IMR-90 (cell line): Measurements from ENCODE around the gene ASPRV1. TPM values are rescaled to one million over a fixed set of nuclear protein-coding genes. Genes with fewer than 3 reads are reported as not detected.

ENCODE experiments used
- ATAC-seq: fragments of 200-7000 bp; cut with Tn5 transposase; 2 replicates; pipeline ENCODE4 v1.9.1; 2020; ENCODE audit warnings: low read depth, mild to moderate bottlenecking, moderate library complexity
- BruUV-seq: library from RNA; stranded (reverse); fragments of 400-500 nt; replicated peaks from 2 replicates; lab custom pipeline; 2021; lab: Mats Ljungman, UMichigan
- CTCF ChIA-PET: fragments of 300-600 bp; formaldehyde crosslinking; extraction: SDS; loops from one replicate; lab custom pipeline; 2021; ENCODE audit warnings: antibody characterized with exemption; lab: Yijun Ruan, JAX
- POLR2A ChIA-PET: fragments of 300-600 bp; sonication (Branson Sonifier 250); formaldehyde crosslinking; loops from one replicate; lab custom pipeline; 2022; ENCODE audit warnings: antibody characterized with exemption; ENCODE audit not compliant: unreplicated experiment; lab: Charles Lee
- DNase-seq: peaks from one replicate; pipeline ENCODE4 v3.0.0; 2013
- H2AFZ ChIP-seq: replicated peaks from 2 replicates; pipeline ENCODE3; 2013; ENCODE audit warnings: low read length, mild to moderate bottlenecking; ENCODE audit not compliant: poor library complexity
- H2AK5ac ChIP-seq: 2 replicates; pipeline ENCODE4 v1.6.1; 2013; ENCODE audit warnings: low read depth, low read length, inconsistent platforms
- H2AK9ac ChIP-seq: replicated peaks from 2 replicates; pipeline ENCODE3; 2013; ENCODE audit warnings: mild to moderate bottlenecking, low read depth, low read length, moderate library complexity; ENCODE audit not compliant: poor library complexity
- H2BK120ac ChIP-seq: 2 replicates; pipeline ENCODE4 v1.6.1; 2013; ENCODE audit warnings: low read depth, low read length, inconsistent platforms
- H2BK15ac ChIP-seq: 3 replicates; pipeline ENCODE4 v1.6.1; 2013; ENCODE audit warnings: low read depth, low read length, inconsistent platforms
- H2BK20ac ChIP-seq: 2 replicates; pipeline ENCODE4 v1.6.1; 2013; ENCODE audit warnings: low read depth, mild to moderate bottlenecking, inconsistent platforms, low read length, moderate library complexity
- H2BK5ac ChIP-seq: 2 replicates; pipeline ENCODE4 v1.6.1; 2013; ENCODE audit warnings: mild to moderate bottlenecking, low read depth, low read length, inconsistent platforms; ENCODE audit not compliant: poor library complexity, severe bottlenecking
- H3K14ac ChIP-seq: replicated peaks from 2 replicates; pipeline ENCODE4 v1.6.1; 2013; ENCODE audit warnings: low read depth, low read length, inconsistent platforms
- H3K18ac ChIP-seq: 2 replicates; pipeline ENCODE4 v1.6.1; 2013; ENCODE audit warnings: low read depth, low read length, control low read depth
- H3K23ac ChIP-seq: 2 replicates; pipeline ENCODE4 v1.6.1; 2013; ENCODE audit warnings: low read depth, low read length, inconsistent platforms
- H3K27ac ChIP-seq: 2 replicates; pipeline ENCODE4 v1.5.1; 2013; ENCODE audit warnings: mild to moderate bottlenecking, control low read depth, low read length; ENCODE audit not compliant: insufficient read depth
- H3K27me3 ChIP-seq: 2 replicates; pipeline ENCODE4 v1.6.1; 2013; ENCODE audit warnings: low read length; ENCODE audit not compliant: control insufficient read depth, insufficient read depth
- H3K36me3 ChIP-seq: 2 replicates; pipeline ENCODE4 v1.6.1; 2013; ENCODE audit warnings: low read length, mixed read lengths; ENCODE audit not compliant: control insufficient read depth, insufficient read depth
- H3K4ac ChIP-seq: 2 replicates; pipeline ENCODE4 v1.6.1; 2013; ENCODE audit warnings: low read depth, low read length, inconsistent platforms
- H3K4me1 ChIP-seq: 2 replicates; pipeline ENCODE4 v1.6.1; 2013; ENCODE audit warnings: low read length, mixed read lengths; ENCODE audit not compliant: control insufficient read depth, insufficient read depth
- H3K4me2 ChIP-seq: 2 replicates; pipeline ENCODE4 v1.6.1; 2013; ENCODE audit warnings: low read depth, mild to moderate bottlenecking, control low read depth, low read length, moderate library complexity
- H3K4me3 ChIP-seq: 2 replicates; pipeline ENCODE4 v1.5.1; 2013; ENCODE audit warnings: low read depth, mild to moderate bottlenecking, control low read depth, low read length, moderate library complexity; ENCODE audit not compliant: insufficient read depth
- H3K56ac ChIP-seq: 2 replicates; pipeline ENCODE4 v1.6.1; 2013; ENCODE audit warnings: low read length, inconsistent platforms; ENCODE audit not compliant: insufficient read depth; ENCODE audit errors: extremely low read depth
- H3K79me1 ChIP-seq, 2 experiments: 2 replicates each; pipeline ENCODE4 v1.6.1; 2013; ENCODE audit warnings: low read length in 2 of 2, inconsistent platforms in 1 of 2, low read depth in 1 of 2
- H3K9ac ChIP-seq: 2 replicates; pipeline ENCODE4 v1.6.1; 2013; ENCODE audit warnings: low read depth, low read length, control low read depth
- H3K9me1 ChIP-seq: 2 replicates; pipeline ENCODE4 v1.6.1; 2013; ENCODE audit warnings: low read length, inconsistent platforms; ENCODE audit not compliant: insufficient read depth
- H3K9me3 ChIP-seq: 2 replicates; pipeline ENCODE4 v1.6.1; 2013; ENCODE audit warnings: low read length; ENCODE audit not compliant: control insufficient read depth, insufficient read depth
- H4K20me1 ChIP-seq: 2 replicates; pipeline ENCODE4 v1.6.1; 2013; ENCODE audit warnings: low read length, inconsistent platforms; ENCODE audit not compliant: insufficient read depth
- H4K5ac ChIP-seq: 2 replicates; pipeline ENCODE4 v1.6.1; 2013; ENCODE audit warnings: mild to moderate bottlenecking, low read depth, low read length, control low read depth
- H4K8ac ChIP-seq, 2 experiments: 2 replicates each; pipeline ENCODE4 v1.6.1; 2013; ENCODE audit warnings: low read depth in 2 of 2, low read length in 2 of 2, control low read depth in 1 of 2, inconsistent platforms in 1 of 2
- H4K91ac ChIP-seq: 2 replicates; pipeline ENCODE4 v1.6.1; 2013; ENCODE audit warnings: low read depth, low read length, inconsistent platforms; ENCODE audit not compliant: insufficient read depth
- MAZ ChIP-seq: IDR thresholded peaks from 2 replicates; pipeline ENCODE4 v1.6.1; 2012; ENCODE audit warnings: low read depth, mild to moderate bottlenecking, low read length, improper control_type of control experiment, moderate library complexity, borderline replicate concordance
- MXI1 ChIP-seq: IDR thresholded peaks from 2 replicates; pipeline ENCODE4 v1.6.1; 2012; ENCODE audit warnings: low read depth, mild to moderate bottlenecking, low read length, moderate library complexity, borderline replicate concordance
- POLR2A ChIP-seq: IDR thresholded peaks from 2 replicates; pipeline ENCODE4 v1.6.1; 2012; ENCODE audit warnings: mild to moderate bottlenecking, low read depth, low read length
- RAD21 ChIP-seq: IDR thresholded peaks from 2 replicates; pipeline ENCODE4 v1.6.1; 2012; ENCODE audit warnings: low read length, improper control_type of control experiment
- RFX5 ChIP-seq: IDR thresholded peaks from 2 replicates; pipeline ENCODE4 v1.8.0; 2012; ENCODE audit warnings: low read depth, mild to moderate bottlenecking, low read length, moderate library complexity
- WGBS, 2 experiments: methylation state at CpG; one replicate each; pipeline versions ENCODE4 v1.1.5 to v1.1.7; 2013; ENCODE audit warnings: missing lambda C conversion rate in 2 of 2; ENCODE audit not compliant: insufficient read length in 1 of 2; ENCODE audit errors: extremely low coverage in 2 of 2; 5-methylcytosine and 5-hydroxymethylcytosine counted together
- dilution Hi-C: fragments of 300-500 bp; cut with HindIII; formaldehyde crosslinking; loops from one replicate; pipeline ENCODE4 v1.14.3; 2018; ENCODE audit warnings: low sequenced_read_pairs; ENCODE audit not compliant: unreplicated experiment
- in situ Hi-C: fragments of 300-500 bp; cut with MboI; formaldehyde crosslinking; loops from 3 replicates; pipeline ENCODE4 v1.14.3; 2019; ENCODE audit warnings: low sequenced_read_pairs, inconsistent platforms, mixed read lengths
- intact Hi-C: fragments of 100-400 bp; cut with micrococcal nuclease; formaldehyde crosslinking; loops from 2 replicates; pipeline ENCODE4 v1.10.0; 2022
- polyA plus RNA-seq, 3 experiments: library from polyadenylated mRNA; depleted of rRNA; stranded (reverse); fragments of >200 nt; gene quantifications; 2 replicates each; pipeline ENCODE4 v1.2.3, GENCODE V29; 2012; ENCODE audit warnings: low replicate concordance in 1 of 3
- total RNA-seq: library from RNA; depleted of rRNA; stranded (reverse); fragments of >200 nt; gene quantifications from 2 replicates; pipeline ENCODE4 v1.2.3, GENCODE V29; 2012
- TF ChIP-seq, protein P1 (sequence below): fragments of 150-350 bp; IDR thresholded peaks from 2 replicates; pipeline ENCODE4 v1.6.1; 2017; ENCODE audit warnings: mild to moderate bottlenecking, antibody characterized with exemption, low read length, low read depth

Gene ASPRV1
- total and polyA plus RNA-seq, 2 of the 4 experiments (the other 2 are of a cell fraction), result 0.14 to 0.18 TPM

DNA sequence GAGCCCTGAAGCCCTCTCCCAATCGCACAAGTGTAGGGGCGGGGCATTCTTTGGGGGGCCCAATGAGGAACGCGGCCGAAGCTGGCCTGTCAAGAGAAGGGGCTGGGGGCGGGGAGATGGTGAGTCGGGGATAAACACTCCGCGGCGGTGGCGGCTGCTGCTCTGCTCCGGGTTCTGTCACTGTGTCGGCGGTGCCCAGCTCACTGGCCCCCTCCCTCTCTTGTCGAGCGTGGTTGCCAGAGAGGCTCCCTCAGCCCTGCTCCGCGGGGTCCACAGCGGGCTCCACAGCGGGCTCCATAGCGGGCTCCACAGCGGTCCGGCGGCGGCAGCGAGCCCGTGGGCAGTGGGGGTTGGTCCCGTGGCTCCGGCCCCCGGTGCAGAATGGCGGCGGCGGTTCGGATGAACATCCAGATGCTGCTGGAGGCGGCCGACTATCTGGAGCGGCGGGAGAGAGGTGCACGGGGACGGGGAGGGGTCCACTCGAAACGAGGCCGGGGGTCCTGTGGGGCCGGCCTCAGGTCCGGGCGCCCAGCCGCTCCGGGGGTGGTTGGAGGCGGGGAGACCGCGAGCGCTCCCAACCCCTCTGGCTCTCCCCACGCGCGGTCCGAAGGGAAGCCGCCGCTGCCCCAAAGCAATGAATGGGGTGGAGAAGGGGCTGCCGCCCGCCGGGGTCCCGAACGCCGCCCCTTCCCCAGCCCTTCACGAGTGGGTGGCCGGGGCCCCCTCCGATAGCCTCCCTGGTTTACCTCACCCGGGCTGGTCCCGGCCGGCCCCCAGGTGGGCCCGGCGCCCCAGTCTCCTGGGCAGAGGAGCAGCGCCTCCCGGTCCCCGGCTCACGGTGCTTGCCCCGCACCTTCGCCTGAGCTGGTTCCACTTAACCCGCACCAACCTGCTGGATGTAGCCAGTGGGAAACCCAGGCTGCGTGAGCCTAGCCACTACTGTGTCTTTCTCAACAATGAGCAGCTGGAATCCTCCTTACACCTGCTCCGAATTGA is 46.2 kb downstream of the ASPRV1 start, which contains the start of gene MXD1:
MXD1 (plus strand) TSS at position 160 of the 996 bp plus-strand sequence; CDS start at position 382, 222 bp downstream.
- no peaks in the 10 kb centered on the region for H4K20me1 ChIP-seq
- ChIA-PET POLR2A (interaction anchor here (0.5 to 1.5 kb wide), 7 partner anchors 13 to 255 kb away, joined by 3 to 7 read pairs (median 5); no protein-coding TSS in a partner anchor), CTCF (interaction anchor here (1.1 to 1.9 kb wide), 3 partner anchors 156 to 228 kb away, joined by 4 to 8 read pairs (median 7); no protein-coding TSS in a partner anchor)
- H3K56ac ChIP-seq, result peak within 1 kb of the TSS; percentile 90; the same call in 1 of the 2 replicates
- DNase-seq, result no peak
- intact Hi-C loops (loop anchor here (1.0 to 5.0 kb wide), 5 partner anchors 155 to 387 kb away; partner anchors contain the start of genes FAM136A and PCBP1), in situ Hi-C loops (loop anchor here (5.0 to 25.0 kb wide), 3 partner anchors 157 to 322 kb away; partner anchors contain the start of gene TIA1), dilution Hi-C loops (no loop called here)
- no peak within 1 kb of the TSS for H2BK20ac ChIP-seq
- BruUV-seq, result no TSS peak
- H3K4me3 ChIP-seq, result peak within 1 kb of the TSS; percentile 55
- peak within 1 kb of the TSS; percentile 100 for H3K4me2 ChIP-seq
- no peak within 1 kb of the TSS for H2BK15ac ChIP-seq
- H3K9me3 ChIP-seq, result no peaks in the 10 kb centered on the region
- peak within 1 kb of the TSS; percentile 83 for H2AK9ac ChIP-seq
- peak within 1 kb of the TSS; percentile 84 for H4K91ac ChIP-seq
- H3K9me1 ChIP-seq, result no peaks in the 10 kb centered on the region
- peak within 1 kb of the TSS; percentile 88 for H3K9ac ChIP-seq
- peak within 1 kb of the TSS; percentile 69 for H3K27ac ChIP-seq
- H3K18ac ChIP-seq, result no peak within 1 kb of the TSS; the same call in 1 of the 2 replicates
- H3K23ac ChIP-seq, result peak within 1 kb of the TSS; percentile 89
- peak within 1 kb of the TSS; percentile 58 for H2BK5ac ChIP-seq
- H2AK5ac ChIP-seq, result peak within 1 kb of the TSS; percentile 10
- peaks cover 8 to 21% of the 10 kb centered on the region in 2 experiments; a peak in 3 of 4 replicates for H3K79me1 ChIP-seq
- peak within 1 kb of the TSS; percentile 77 for H3K14ac ChIP-seq
- ATAC-seq, result peak; percentile 6; the same call in 1 of the 2 replicates
- no peaks in the 10 kb centered on the region for H3K36me3 ChIP-seq
- H4K8ac ChIP-seq, result peak within 1 kb of the TSS; percentile 64 to 84
- WGBS, 2 experiments, result 0% methylated on average over 26 of the region's 81 CpGs; no CpG with 5 or more reads in 1 of the 2 experiments
- TF ChIP-seq RAD21 (peak; percentile 31), RFX5 (no peak), MXI1 (peak; percentile 7; the same call in 1 of the 2 replicates), MAZ (peak; percentile 78; the same call in 1 of the 2 replicates), POLR2A (peak; percentile 92)
- TF ChIP-seq, protein P1, sequence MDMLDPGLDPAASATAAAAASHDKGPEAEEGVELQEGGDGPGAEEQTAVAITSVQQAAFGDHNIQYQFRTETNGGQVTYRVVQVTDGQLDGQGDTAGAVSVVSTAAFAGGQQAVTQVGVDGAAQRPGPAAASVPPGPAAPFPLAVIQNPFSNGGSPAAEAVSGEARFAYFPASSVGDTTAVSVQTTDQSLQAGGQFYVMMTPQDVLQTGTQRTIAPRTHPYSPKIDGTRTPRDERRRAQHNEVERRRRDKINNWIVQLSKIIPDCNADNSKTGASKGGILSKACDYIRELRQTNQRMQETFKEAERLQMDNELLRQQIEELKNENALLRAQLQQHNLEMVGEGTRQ, result no peak
- H4K5ac ChIP-seq, result no peak within 1 kb of the TSS
- peak within 1 kb of the TSS; percentile 85 for H3K4ac ChIP-seq
- H3K4me1 ChIP-seq, result no peaks in the 10 kb centered on the region; the same call in 1 of the 2 replicates
- H2BK120ac ChIP-seq, result peak within 1 kb of the TSS; percentile 32; the same call in 1 of the 2 replicates
- no peaks in the 10 kb centered on the region for H3K27me3 ChIP-seq
- peak within 1 kb of the TSS; percentile 92 for H2AFZ ChIP-seq
